ENCODE measurements around the gene DAB2IP.

DNA sequence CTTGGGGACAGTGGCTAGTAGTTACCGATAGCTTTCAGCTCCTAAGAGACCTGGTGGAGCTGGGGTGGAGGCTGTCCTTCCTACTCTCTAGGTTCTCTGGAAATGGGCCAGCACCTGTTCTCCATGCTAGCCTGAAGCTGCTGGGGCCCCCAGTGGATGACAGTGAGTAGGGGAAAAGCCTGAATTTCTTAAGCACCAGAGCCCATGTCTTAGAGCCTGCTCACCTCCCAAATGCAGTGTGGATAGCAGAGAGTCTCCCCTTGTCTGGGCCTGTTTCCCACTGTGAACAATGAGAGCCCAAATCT is 105.8 kb downstream of the DAB2IP start:
- TF ChIP-seq, protein P1, sequence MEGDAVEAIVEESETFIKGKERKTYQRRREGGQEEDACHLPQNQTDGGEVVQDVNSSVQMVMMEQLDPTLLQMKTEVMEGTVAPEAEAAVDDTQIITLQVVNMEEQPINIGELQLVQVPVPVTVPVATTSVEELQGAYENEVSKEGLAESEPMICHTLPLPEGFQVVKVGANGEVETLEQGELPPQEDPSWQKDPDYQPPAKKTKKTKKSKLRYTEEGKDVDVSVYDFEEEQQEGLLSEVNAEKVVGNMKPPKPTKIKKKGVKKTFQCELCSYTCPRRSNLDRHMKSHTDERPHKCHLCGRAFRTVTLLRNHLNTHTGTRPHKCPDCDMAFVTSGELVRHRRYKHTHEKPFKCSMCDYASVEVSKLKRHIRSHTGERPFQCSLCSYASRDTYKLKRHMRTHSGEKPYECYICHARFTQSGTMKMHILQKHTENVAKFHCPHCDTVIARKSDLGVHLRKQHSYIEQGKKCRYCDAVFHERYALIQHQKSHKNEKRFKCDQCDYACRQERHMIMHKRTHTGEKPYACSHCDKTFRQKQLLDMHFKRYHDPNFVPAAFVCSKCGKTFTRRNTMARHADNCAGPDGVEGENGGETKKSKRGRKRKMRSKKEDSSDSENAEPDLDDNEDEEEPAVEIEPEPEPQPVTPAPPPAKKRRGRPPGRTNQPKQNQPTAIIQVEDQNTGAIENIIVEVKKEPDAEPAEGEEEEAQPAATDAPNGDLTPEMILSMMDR (IDR thresholded peaks at IDR 0.05 in 2 of 3, conservative IDR thresholded peaks at IDR 0.05 in 1 of 3; ENCODE audit: borderline replicate concordance in 1 of 3, insufficient read depth in 1 of 3, low read depth in 2 of 3, low read length in 2 of 3) = no peak
- TF ChIP-seq POLR2A (IDR thresholded peaks at IDR 0.05; ENCODE audit: borderline replicate concordance, extremely low read depth, insufficient read depth, insufficient read length) (no peak), YY1 (IDR thresholded peaks at IDR 0.05; ENCODE audit: extremely low read depth, insufficient replicate concordance, low read depth, low read length) (no peak), POLR2AphosphoS5 (IDR thresholded peaks at IDR 0.05; ENCODE audit: low read depth, low read length) (no peak), SP1 (IDR thresholded peaks at IDR 0.05; ENCODE audit: low read depth) (no peak), RAD21 (IDR thresholded peaks at IDR 0.05; ENCODE audit: low read depth) (no peak), EZH2 (IDR thresholded peaks at IDR 0.05) (no peak), ELF1 (IDR thresholded peaks at IDR 0.05; ENCODE audit: borderline replicate concordance, low read depth) (no peak), CEBPB (IDR thresholded peaks at IDR 0.05; ENCODE audit: low read depth) (no peak), SIN3A (IDR thresholded peaks at IDR 0.05; ENCODE audit: low read depth) (no peak)

All from HCT116 (cell line).